ENCODE results near the gene GPR15.

GRCh38 chr3:98577178-98577895, 45.6 kb downstream of the GPR15 start:
- TF ChIP-seq CTCF (IDR thresholded peaks at IDR 0.05; ENCODE audit: low read depth, low read length, poor library complexity, severe bottlenecking), result no peak
- no peak for TF ChIP-seq EZH2phosphoT487 (IDR thresholded peaks at IDR 0.05; ENCODE audit: borderline replicate concordance, low read length)

All from DOHH2 (cell line).